Heart left ventricle (tissue), 16 donors: ENCODE measurements around the gene OR2C1. TPM values are rescaled to one million over a fixed set of nuclear protein-coding genes. Genes with fewer than 3 reads are reported as not detected.

Source experiments
- ATAC-seq, 4 donors: fragments of 200-7000 bp; cut with Tn5 transposase; one replicate each; pipeline ENCODE4 v1.9.1; 2020 to 2022; ENCODE audit warnings: moderate library complexity in 4 of 4, mild to moderate bottlenecking in 3 of 4, moderate number of reproducible peaks in 1 of 4
- DNase-seq, 5 donors: peaks; one replicate each; pipeline ENCODE4 v3.0.0-alpha.2; 2020
- H3K27ac ChIP-seq, 12 donors: fragments of 200-600 bp; sonication (generic) in 4 of 12; one replicate each; pipeline versions ENCODE4 v1.5.0 to v1.8.0; 2016 to 2022; ENCODE audit warnings: mild to moderate bottlenecking in 2 of 12
- H3K27me3 ChIP-seq, 9 donors: fragments of 200-600 bp; sonication (generic) in 2 of 9; one replicate each; pipeline versions ENCODE4 v1.5.1 to v1.8.0; 2016 to 2022; ENCODE audit warnings: mild to moderate bottlenecking in 3 of 9
- H3K36me3 ChIP-seq, 9 donors: fragments of 200-600 bp; sonication (generic) in 2 of 9; one replicate each; pipeline versions ENCODE4 v1.5.0 to v1.8.0; 2018 to 2022; ENCODE audit warnings: mild to moderate bottlenecking in 2 of 9
- H3K4me1 ChIP-seq, 12 donors: fragments of 200-600 bp; sonication (generic) in 4 of 12; one replicate each; pipeline versions ENCODE4 v1.5.0 to v1.8.0; 2016 to 2022; ENCODE audit warnings: mild to moderate bottlenecking in 3 of 12
- H3K4me3 ChIP-seq, 12 donors: fragments of 200-600 bp; sonication (generic) in 4 of 12; one replicate each; pipeline versions ENCODE4 v1.5.0 to v1.8.0; 2017 to 2022; ENCODE audit warnings: mild to moderate bottlenecking in 9 of 12, moderate library complexity in 4 of 12
- H3K9me3 ChIP-seq, 12 donors: fragments of 200-600 bp; sonication (generic) in 4 of 12; one replicate each; pipeline versions ENCODE4 v1.5.0 to v1.8.0; 2016 to 2022; ENCODE audit warnings: mild to moderate bottlenecking in 1 of 12
- CTCF ChIP-seq, 12 donors: fragments of 200-600 bp; sonication (generic) in 4 of 12; IDR thresholded peaks; one replicate each; pipeline versions ENCODE4 v1.5.0 to v1.8.0; 2018 to 2022; ENCODE audit warnings: antibody characterized with exemption in 12 of 12, mild to moderate bottlenecking in 5 of 12
- POLR2A ChIP-seq, 2 donors: fragments of 450-650 bp; IDR thresholded peaks; one replicate each; pipeline ENCODE4 v1.6.1; 2017; ENCODE audit warnings: antibody characterized with exemption in 2 of 2, mild to moderate bottlenecking in 2 of 2, moderate library complexity in 2 of 2
- WGBS, 4 donors: extraction: QIAGEN DNeasy Blood & Tissue Kit in 2 of 4; methylation state at CpG; one replicate each; pipeline versions ENCODE4 v1.1.5 to v1.1.7; 2013 to 2018; 5-methylcytosine and 5-hydroxymethylcytosine counted together
- intact Hi-C, 10 donors: fragments of 100-400 bp; cut with DNase I; formaldehyde crosslinking; loops; one replicate each; pipeline versions ENCODE4 v1.11.1 to v1.14.2; 2022
- polyA plus RNA-seq, 2 donors: library from polyadenylated mRNA; stranded (reverse); fragments of 200-250 nt; gene quantifications; one replicate each; pipeline ENCODE4 v1.2.3, GENCODE V29; 2013
- total RNA-seq, 9 donors: library from RNA; depleted of rRNA in 2 of 9; stranded (reverse); fragments of >200 nt in 2 of 9; fragmentation: NEBNext Ultra II Directional in 3 of 9; extraction: Animal tissue kit (Norgen Biotek cat#: 25700) in 3 of 9; gene quantifications; one replicate each; pipeline versions ENCODE4 v1.1.0 to v1.2.4, GENCODE V29; 2016 to 2023
- donor health status: ischemic (EF 13 %, LVEDD 7.1; RV severe dilation, severe dysfunction).
- donor health status: healthy with polysubstance abuse.
- donor health status: DM: no; HTN: yes; CAD: no.
- donor health status: DM: no; HTN: no; CAD: no.
- donor health status: ischemic (EF 25% LVEDD 6.9; RV normal size, moderate dysfunction).
- donor health status: ischemic (EF 25% LVEDD 5.7; RV mildly dilated, moderate dysfunction).
- donor health status: healthy.
- donor health status: DM: yes; HTN: yes; CAD: no.
- donor health status: ischemic (EF 35%, LVEDD 5.7; RV mildly dilated, moderate dysfunction).
- donor health status: nonischemic (EF 11% LVEDD 7.7; RV severe dilation, severe dysfunction).
- donor health status: DM: yes; HTN: yes; CAD: no.
- donor health status: PGD.
- donor health status: ischemic (EF 29% LVEDD 5.4; RV normal size, mild dysfunction).
- donor health status: nonischemic (EF 23%, LVEDD 6.1; RV moderate dilation, normal function).

OR2C1 gene
- total and polyA plus RNA-seq, 11 donors: 0.36 TPM; not detected in 10

- Histone ChIP-seq H3K9me3 (no peaks in the 10 kb centered on the region), H3K4me3 (no peak overlapping the region), H3K27ac (no peak overlapping the region), H3K36me3 (no peaks in the 10 kb centered on the region), H3K27me3 (peaks cover 0 to 8% (median 0%) of the 10 kb centered on the region in 9 donors), H3K4me1 (no peaks in the 10 kb centered on the region)
- TF ChIP-seq CTCF (IDR thresholded peaks at IDR 0.05) (no peak), POLR2A (IDR thresholded peaks at IDR 0.05) (no peak)
- DNase-seq: no peak
- intact Hi-C loops: loop anchor here in 1 of 10 donors (5.0 kb wide), 1 partner anchor 76 kb away; no protein-coding TSS in a partner anchor
- WGBS, 4 donors: 71 to 79% (median 77%) methylated on average over 7 to 10 of the region's 10 CpGs
- no peak for ATAC-seq
Observed at GRCh38 chr16:3356118-3356517, 429 bp downstream of the OR2C1 start.

- no peak for TF ChIP-seq CTCF (IDR thresholded peaks at IDR 0.05)
- no peak for TF ChIP-seq POLR2A (IDR thresholded peaks at IDR 0.05)
- intact Hi-C loops: loop anchor here in 1 of 10 donors (5.0 kb wide), 1 partner anchor 73 kb away; no protein-coding TSS in a partner anchor
Observed at GRCh38 chr16:3358871-3359270, 3.2 kb downstream of the OR2C1 start.

GRCh38 chr16:3362931-3363330, 7.2 kb downstream of the OR2C1 start:
- Histone ChIP-seq H3K9me3 (peaks cover 0 to 37% (median 3%) of the 10 kb centered on the region in 12 donors), H3K27me3 (peaks cover 0 to 13% (median 0%) of the 10 kb centered on the region in 9 donors), H3K4me1 (peaks cover 0 to 8% (median 0%) of the 10 kb centered on the region in 12 donors), H3K36me3 (peaks cover 0 to 4% (median 0%) of the 10 kb centered on the region in 9 donors), H3K27ac (no peak overlapping the region), H3K4me3 (no peak overlapping the region)
- ATAC-seq (no peak), DNase-seq (no peak)
- intact Hi-C loops: loop anchor here in 3 of 10 donors (10.0 kb wide), 4 partner anchors 58 to 142 kb away; partner anchors contain the start of genes CLUAP1 (in 1 of the 3), TIGD7 (in 1 of the 3) and ZNF75A (in 1 of the 3)
- no peak for TF ChIP-seq CTCF (IDR thresholded peaks at IDR 0.05)
- no peak for TF ChIP-seq POLR2A (IDR thresholded peaks at IDR 0.05)

More at GRCh38 chr16:3358871-3359270, 3.2 kb downstream of the OR2C1 start:
- DNase-seq (no peak), ATAC-seq (no peak)
- WGBS, 4 donors: 0 to 45% (median 34%) methylated on average over 1 of the region's 1 CpG
- no peak overlapping the region for H3K27ac ChIP-seq
- H3K36me3 ChIP-seq: no peaks in the 10 kb centered on the region
- peaks cover 0 to 13% (median 0%) of the 10 kb centered on the region in 9 donors for H3K27me3 ChIP-seq
- H3K4me3 ChIP-seq: no peak overlapping the region
- no peaks in the 10 kb centered on the region for H3K4me1 ChIP-seq
- H3K9me3 ChIP-seq: peaks cover 0 to 12% (median 0%) of the 10 kb centered on the region in 12 donors

- peaks cover 0 to 13% (median 0%) of the 10 kb centered on the region in 9 donors for H3K27me3 ChIP-seq
- DNase-seq (no peak), ATAC-seq (no peak)
- TF ChIP-seq CTCF (IDR thresholded peaks at IDR 0.05): no peak
- TF ChIP-seq POLR2A (IDR thresholded peaks at IDR 0.05): no peak
- H3K9me3 ChIP-seq: peaks cover 0 to 37% (median 3%) of the 10 kb centered on the region in 12 donors
- peaks cover 0 to 4% (median 0%) of the 10 kb centered on the region in 9 donors for H3K36me3 ChIP-seq
- intact Hi-C loops: loop anchor here in 4 of 10 donors (2.0 to 10.0 kb wide), 6 partner anchors 37 to 141 kb away; partner anchors contain the start of genes TIGD7 (in 2 of the 4), ZNF75A (in 2 of the 4), CLUAP1 (in 1 of the 4) and ZNF174 (in 1 of the 4)
- H3K27ac ChIP-seq: peak overlapping the region in 1 of 12 donors; percentile 85
- WGBS, 4 donors: 91 to 95% (median 92%) methylated on average over 7 of the region's 7 CpGs
- H3K4me1 ChIP-seq: peaks cover 0 to 8% (median 0%) of the 10 kb centered on the region in 12 donors
- H3K4me3 ChIP-seq: peak overlapping the region in 1 of 12 donors; percentile 61
Observed at GRCh38 chr16:3363793-3364192, 8.1 kb downstream of the OR2C1 start.
